Middle frontal gyrus (tissue), 1 donor: ENCODE measurements around the gene ANTXRL.
"Not testable (repeated sequence)": the region's sequence is repeated elsewhere in the genome, so short reads cannot be mapped to it uniquely, and the experiment has no call there.

ENCODE experiments used
- DNase-seq: peaks from one replicate; pipeline ENCODE4 v3.0.0-alpha.2; 2015; ENCODE audit warnings: low spot score; ENCODE audit errors: extremely low spot score

Gene ANTXRL

GRCh38 chr10:46254467-46254866 is 32.3 kb upstream of the ANTXRL start:
- DNase-seq: no peak

GRCh38 chr10:46255210-46255609 is 31.6 kb upstream of the ANTXRL start:
- not testable (repeated sequence) for DNase-seq

GRCh38 chr10:46255801-46256747 is 30.7 kb upstream of the ANTXRL start:
- DNase-seq: no peak

- no peak for DNase-seq
Observed at GRCh38 chr10:46257099-46257498, 29.7 kb upstream of the ANTXRL start.

- not testable (repeated sequence) for DNase-seq
Observed at GRCh38 chr10:46262906-46263560, 23.8 kb upstream of the ANTXRL start.

GRCh38 chr10:46263831-46264268 is 22.9 kb upstream of the ANTXRL start:
- no peak for DNase-seq

- no peak for DNase-seq
Observed at GRCh38 chr10:46264336-46264735, 22.5 kb upstream of the ANTXRL start.

GRCh38 chr10:46264737-46265368 is 21.9 kb upstream of the ANTXRL start:
- DNase-seq: no peak

GRCh38 chr10:46265566-46266305 is 21.1 kb upstream of the ANTXRL start:
- DNase-seq: not testable (repeated sequence)

- DNase-seq: no peak
Observed at GRCh38 chr10:46266306-46266985, 20.4 kb upstream of the ANTXRL start.

- no peak for DNase-seq
Observed at GRCh38 chr10:46267132-46267985, 19.4 kb upstream of the ANTXRL start.

- DNase-seq: no peak
Observed at GRCh38 chr10:46268076-46268881, 18.5 kb upstream of the ANTXRL start.

GRCh38 chr10:46269554-46270053 is 17.2 kb upstream of the ANTXRL start:
- DNase-seq: not testable (repeated sequence)

- no peak for DNase-seq
Observed at GRCh38 chr10:46270086-46270811, 16.5 kb upstream of the ANTXRL start.

GRCh38 chr10:46270963-46271530 is 15.8 kb upstream of the ANTXRL start:
- not testable (repeated sequence) for DNase-seq

- DNase-seq: not testable (repeated sequence)
Observed at GRCh38 chr10:46271795-46272499, 14.8 kb upstream of the ANTXRL start.

- no peak for DNase-seq
Observed at GRCh38 chr10:46272863-46273415, 13.9 kb upstream of the ANTXRL start.
